ENCODE measurements around the gene HACD1. TPM values are rescaled to one million over a fixed set of nuclear protein-coding genes. Genes with fewer than 3 reads are reported as not detected.

Gene HACD1
- total RNA-seq, 4 donors from 2014 or later: 11.0 to 23.8 (median 16.7) TPM

DNA sequence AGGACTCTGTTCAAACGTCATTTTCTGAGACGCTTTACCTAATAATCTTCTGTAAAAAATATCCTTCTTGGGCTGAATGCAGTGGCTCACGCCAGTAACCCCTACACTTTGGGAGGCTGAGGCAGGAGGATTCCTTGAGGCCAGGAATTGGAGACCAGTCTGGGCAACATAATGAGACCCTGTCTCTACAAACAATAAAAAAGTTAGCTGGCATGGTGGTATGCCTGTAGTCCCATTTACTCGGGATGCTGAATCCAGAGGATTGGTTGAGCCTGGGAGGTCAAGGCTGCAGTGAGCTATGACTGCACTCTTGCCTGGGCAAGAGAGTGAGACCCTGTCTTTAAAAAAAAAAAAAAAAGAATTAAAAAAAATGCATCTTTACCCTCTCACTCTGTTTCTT, 31.9 kb upstream of the HACD1 start:
- Histone ChIP-seq H3K27ac (no peak overlapping the region), H3K36me3 (peaks cover 0 to 20% (median 0%) of the 10 kb centered on the region in 3 donors), H3K27me3 (no peaks in the 10 kb centered on the region), H3K4me1 (peaks cover 7 to 86% (median 25%) of the 10 kb centered on the region in 3 donors), H3K9me3 (no peaks in the 10 kb centered on the region), H3K4me3 (no peak overlapping the region)
- no peak for TF ChIP-seq POLR2A (IDR thresholded peaks at IDR 0.05)
- TF ChIP-seq, protein P1, sequence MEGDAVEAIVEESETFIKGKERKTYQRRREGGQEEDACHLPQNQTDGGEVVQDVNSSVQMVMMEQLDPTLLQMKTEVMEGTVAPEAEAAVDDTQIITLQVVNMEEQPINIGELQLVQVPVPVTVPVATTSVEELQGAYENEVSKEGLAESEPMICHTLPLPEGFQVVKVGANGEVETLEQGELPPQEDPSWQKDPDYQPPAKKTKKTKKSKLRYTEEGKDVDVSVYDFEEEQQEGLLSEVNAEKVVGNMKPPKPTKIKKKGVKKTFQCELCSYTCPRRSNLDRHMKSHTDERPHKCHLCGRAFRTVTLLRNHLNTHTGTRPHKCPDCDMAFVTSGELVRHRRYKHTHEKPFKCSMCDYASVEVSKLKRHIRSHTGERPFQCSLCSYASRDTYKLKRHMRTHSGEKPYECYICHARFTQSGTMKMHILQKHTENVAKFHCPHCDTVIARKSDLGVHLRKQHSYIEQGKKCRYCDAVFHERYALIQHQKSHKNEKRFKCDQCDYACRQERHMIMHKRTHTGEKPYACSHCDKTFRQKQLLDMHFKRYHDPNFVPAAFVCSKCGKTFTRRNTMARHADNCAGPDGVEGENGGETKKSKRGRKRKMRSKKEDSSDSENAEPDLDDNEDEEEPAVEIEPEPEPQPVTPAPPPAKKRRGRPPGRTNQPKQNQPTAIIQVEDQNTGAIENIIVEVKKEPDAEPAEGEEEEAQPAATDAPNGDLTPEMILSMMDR (IDR thresholded peaks at IDR 0.05): no peak
- no peak for DNase-seq
- 81 to 92% methylated on average over 3 to 4 of the region's 4 CpGs for WGBS, 2 donors
- intact Hi-C loops (cut with DNase I): no loop called here

DNA sequence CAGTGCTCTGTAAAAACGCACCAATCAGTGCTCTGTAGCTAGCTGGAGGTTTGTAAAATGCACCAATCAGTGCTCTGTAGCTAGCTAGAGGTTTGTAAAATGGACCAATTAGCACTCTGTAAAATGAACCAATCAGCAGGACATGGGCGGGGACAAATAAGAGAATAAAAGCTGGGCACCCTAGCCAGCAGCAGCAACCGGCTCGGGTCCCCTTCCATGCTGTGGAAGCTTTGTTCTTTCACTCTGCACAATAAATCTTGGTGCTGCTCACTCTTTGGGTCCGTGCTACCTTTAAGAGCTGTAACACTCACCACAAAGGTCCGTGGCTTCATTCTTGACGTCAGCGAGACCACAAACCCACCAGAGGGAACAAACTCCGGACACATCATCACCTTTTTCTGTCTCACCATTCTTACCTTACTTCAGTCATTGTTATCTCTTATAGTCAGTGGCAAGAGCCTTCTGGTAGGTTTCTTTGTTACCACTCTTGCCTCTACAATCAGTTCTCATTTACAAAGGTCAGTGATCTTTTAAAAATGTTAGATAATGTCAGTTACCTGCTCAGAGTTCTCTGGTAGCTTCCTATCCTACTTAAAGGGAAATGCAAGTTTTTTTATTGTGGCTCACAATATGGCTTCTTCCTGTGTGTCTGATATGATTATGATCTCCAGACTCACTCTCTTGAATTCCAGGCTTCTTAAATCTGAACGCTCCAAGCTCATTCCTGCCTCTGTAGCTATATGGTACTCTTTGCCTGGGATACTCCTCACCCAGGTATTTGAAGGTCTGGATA, 31.3 kb upstream of the HACD1 start:
- 82 to 83% methylated on average over 9 to 10 of the region's 10 CpGs for WGBS, 2 donors
- intact Hi-C loops (cut with DNase I): no loop called here
- TF ChIP-seq, protein P1 (IDR thresholded peaks at IDR 0.05): no peak
- TF ChIP-seq POLR2A (IDR thresholded peaks at IDR 0.05): no peak

DNA sequence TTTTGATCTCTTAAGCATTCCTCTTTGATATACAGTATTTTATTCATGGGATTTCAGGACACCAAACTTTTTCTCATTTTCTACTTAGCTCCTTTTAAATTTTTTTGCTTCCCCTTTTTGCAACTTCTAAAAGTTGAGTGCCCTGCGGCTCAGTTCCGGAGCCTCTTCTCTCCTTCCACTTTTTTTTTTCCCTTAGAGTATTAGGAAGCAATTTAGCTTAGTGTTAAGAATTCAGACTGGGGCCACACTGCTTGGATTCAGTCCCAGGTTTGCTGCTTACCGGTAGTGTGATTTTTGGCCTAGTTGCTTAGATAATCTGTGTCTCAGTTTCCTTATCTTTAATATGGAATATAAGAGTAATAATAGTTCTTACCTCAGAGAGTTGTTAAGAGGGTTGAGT, 30.2 kb upstream of the HACD1 start:
- intact Hi-C loops (cut with DNase I): no loop called here
- no peak overlapping the region for H3K4me3 ChIP-seq
- no peak for DNase-seq
- no peak for TF ChIP-seq POLR2A (IDR thresholded peaks at IDR 0.05)
- TF ChIP-seq, protein P1 (IDR thresholded peaks at IDR 0.05): no peak
- H3K36me3 ChIP-seq: peaks cover 0 to 6% (median 0%) of the 10 kb centered on the region in 3 donors
- peaks cover 7 to 87% (median 32%) of the 10 kb centered on the region in 3 donors for H3K4me1 ChIP-seq
- no peaks in the 10 kb centered on the region for H3K9me3 ChIP-seq
- no peaks in the 10 kb centered on the region for H3K27me3 ChIP-seq
- peak overlapping the region in 2 of 4 donors; percentile 17 to 96 for H3K27ac ChIP-seq
- 51 to 55% methylated on average over 3 of the region's 3 CpGs for WGBS, 2 donors

More for the DNA sequence above, 31.3 kb upstream of the HACD1 start:
- no peaks in the 10 kb centered on the region for H3K27me3 ChIP-seq
- H3K27ac ChIP-seq: peak overlapping the region in 2 of 4 donors; percentile 24 to 26
- H3K9me3 ChIP-seq: no peaks in the 10 kb centered on the region
- peaks cover 0 to 16% (median 0%) of the 10 kb centered on the region in 3 donors for H3K36me3 ChIP-seq
- peaks cover 7 to 86% (median 25%) of the 10 kb centered on the region in 3 donors for H3K4me1 ChIP-seq
- DNase-seq: no peak
- no peak overlapping the region for H3K4me3 ChIP-seq

DNA sequence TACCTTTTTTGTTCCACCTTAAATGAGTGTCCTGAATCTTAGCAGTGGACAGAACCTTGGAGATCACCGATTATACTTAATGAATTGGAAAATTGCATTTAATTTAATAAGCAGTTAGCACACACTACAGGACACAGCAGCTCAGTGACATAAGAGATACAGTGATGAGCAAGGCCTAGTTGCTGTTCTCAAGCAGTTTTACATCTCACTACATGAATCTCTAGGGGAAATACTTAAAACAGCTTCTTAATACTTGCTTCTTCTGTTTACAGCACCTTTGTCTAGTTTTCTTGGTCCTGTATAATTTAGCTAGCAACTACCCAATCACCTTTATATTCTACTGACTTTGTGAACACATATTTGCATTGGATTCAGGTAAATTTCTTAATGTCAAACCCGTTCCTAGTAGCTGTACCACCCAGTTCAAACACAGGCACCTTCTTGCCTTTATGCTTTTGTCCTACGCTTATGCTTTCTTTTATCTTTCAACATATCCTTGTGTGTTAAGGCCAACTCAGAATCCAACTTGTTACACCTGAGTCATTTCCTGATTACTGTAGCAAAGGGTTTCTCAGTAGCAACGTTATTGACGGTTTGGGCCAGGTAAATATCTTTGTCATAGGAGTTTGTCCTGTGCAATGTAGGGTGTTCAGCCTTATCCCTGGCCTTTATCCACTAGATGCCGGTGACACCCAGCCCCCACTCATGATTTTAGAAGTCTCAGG, 28.6 kb upstream of the HACD1 start:
- Histone ChIP-seq H3K36me3 (peaks cover 0 to 6% (median 0%) of the 10 kb centered on the region in 3 donors), H3K4me3 (peak overlapping the region; percentile 72 to 95 (median 82)), H3K9me3 (no peaks in the 10 kb centered on the region), H3K27ac (peak overlapping the region; percentile 63 to 98 (median 97)), H3K27me3 (no peaks in the 10 kb centered on the region), H3K4me1 (peaks cover 7 to 73% (median 28%) of the 10 kb centered on the region in 3 donors)
- no peak for DNase-seq
- TF ChIP-seq POLR2A (IDR thresholded peaks at IDR 0.05): peak in 1 of 4 donors; percentile 23
- TF ChIP-seq, protein P1 (IDR thresholded peaks at IDR 0.05): no peak
- WGBS, 2 donors: 19 to 39% methylated on average over 6 of the region's 6 CpGs
- intact Hi-C loops (cut with DNase I): no loop called here

Data from esophagus squamous epithelium (tissue), 5 donors.